ENCODE results near the gene LDLRAD4. TPM values are rescaled to one million over a fixed set of nuclear protein-coding genes. Genes with fewer than 3 reads are reported as not detected.

The LDLRAD4 gene
- total RNA-seq, 2 donors from 2014 or later = 11.7 to 17.0 TPM

GRCh38 chr18:13613099-13613498 lies 394.5 kb downstream of the LDLRAD4 start:
- no peak for TF ChIP-seq CTCF (IDR thresholded peaks at IDR 0.05)
- Histone ChIP-seq H3K9ac (ENCODE audit: low read depth in 2 of 2, low read length in 2 of 2) (no peak overlapping the region), H3K27ac (no peak overlapping the region), H3K9me3 (no peaks in the 10 kb centered on the region), H3K36me3 (no peaks in the 10 kb centered on the region), H3K4me3 (no peak overlapping the region), H3K27me3 (no peaks in the 10 kb centered on the region), H3K4me1 (no peaks in the 10 kb centered on the region)
- intact Hi-C loops (cut with DNase I) = no loop called here
- no peak for DNase-seq

GRCh38 chr18:13613591-13614501 lies 395.3 kb downstream of the LDLRAD4 start:
- Histone ChIP-seq H3K4me3 (no peak overlapping the region), H3K9me3 (no peaks in the 10 kb centered on the region), H3K36me3 (no peaks in the 10 kb centered on the region), H3K4me1 (no peaks in the 10 kb centered on the region), H3K9ac (ENCODE audit: low read depth in 2 of 2, low read length in 2 of 2) (no peak overlapping the region), H3K27ac (no peak overlapping the region), H3K27me3 (no peaks in the 10 kb centered on the region)
- TF ChIP-seq CTCF (IDR thresholded peaks at IDR 0.05) = no peak
- intact Hi-C loops (cut with DNase I) = no loop called here
- DNase-seq = no peak

- Histone ChIP-seq H3K27me3 (no peaks in the 10 kb centered on the region), H3K4me1 (no peaks in the 10 kb centered on the region), H3K36me3 (no peaks in the 10 kb centered on the region), H3K9ac (ENCODE audit: low read depth in 2 of 2, low read length in 2 of 2) (no peak overlapping the region), H3K27ac (no peak overlapping the region), H3K9me3 (no peaks in the 10 kb centered on the region), H3K4me3 (no peak overlapping the region)
- intact Hi-C loops (cut with DNase I) = no loop called here
- DNase-seq = no peak
- TF ChIP-seq CTCF (IDR thresholded peaks at IDR 0.05) = no peak
Measured at GRCh38 chr18:13614641-13615288, 396.2 kb downstream of the LDLRAD4 start.

GRCh38 chr18:13615432-13615861 lies 396.9 kb downstream of the LDLRAD4 start:
- Histone ChIP-seq H3K9ac (ENCODE audit: low read depth in 2 of 2, low read length in 2 of 2) (no peak overlapping the region), H3K27me3 (no peaks in the 10 kb centered on the region), H3K4me1 (no peaks in the 10 kb centered on the region), H3K9me3 (no peaks in the 10 kb centered on the region), H3K4me3 (no peak overlapping the region), H3K36me3 (no peaks in the 10 kb centered on the region), H3K27ac (no peak overlapping the region)
- no peak for DNase-seq
- intact Hi-C loops (cut with DNase I) = no loop called here
- TF ChIP-seq CTCF (IDR thresholded peaks at IDR 0.05) = no peak

- Histone ChIP-seq H3K27me3 (no peaks in the 10 kb centered on the region), H3K36me3 (no peaks in the 10 kb centered on the region), H3K4me1 (no peaks in the 10 kb centered on the region), H3K9ac (ENCODE audit: low read depth in 2 of 2, low read length in 2 of 2) (no peak overlapping the region), H3K9me3 (no peaks in the 10 kb centered on the region), H3K27ac (no peak overlapping the region), H3K4me3 (no peak overlapping the region)
- no peak for DNase-seq
- intact Hi-C loops (cut with DNase I) = no loop called here
- no peak for TF ChIP-seq CTCF (IDR thresholded peaks at IDR 0.05)
Measured at GRCh38 chr18:13616041-13616440, 397.5 kb downstream of the LDLRAD4 start.
